Measurements from ENCODE around the gene ADIG.

Gene ADIG

DNA sequence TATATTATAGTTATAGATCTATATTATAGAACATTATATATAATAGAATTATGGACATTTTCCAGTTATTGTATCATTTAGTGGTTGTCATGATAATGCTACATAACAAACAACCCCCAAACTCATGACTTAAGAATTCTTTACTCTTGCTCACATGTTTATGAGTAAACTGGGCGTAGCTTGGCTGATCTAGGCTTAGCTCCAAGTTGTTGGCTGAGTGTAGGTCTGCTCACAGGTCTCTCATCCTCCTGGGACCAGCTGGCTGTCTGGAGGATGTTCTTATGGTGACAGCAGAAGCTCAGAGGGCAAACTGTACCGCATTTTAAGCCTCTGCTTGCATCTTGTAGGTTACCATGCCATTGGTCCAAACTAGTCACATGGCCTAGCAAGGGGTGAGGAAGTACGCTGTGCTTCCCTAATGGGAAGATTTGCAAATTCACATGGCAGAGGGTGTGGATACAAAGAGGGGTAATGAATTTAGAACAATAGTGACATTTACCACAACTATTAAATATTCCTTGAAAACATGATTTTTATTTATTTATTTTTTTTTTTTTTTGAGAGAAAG lies 54.8 kb downstream of the ADIG start:
- DNase-seq, result no peak

Measured in right forelimb (tissue), 1 donor.